Measurements from ENCODE around the gene USP49.

The USP49 gene

GRCh38 chr6:41779788-41780550 is 115.2 kb downstream of the USP49 start, which contains the start of gene FRS3:
Gene FRS3, minus strand, starts transcription at chr6:41779900. Its CDS starts 2,913 bp downstream, at chr6:41776987.
- TF ChIP-seq CTCF (IDR thresholded peaks at IDR 0.05), result peak; percentile 84

- no peak for TF ChIP-seq CTCF (IDR thresholded peaks at IDR 0.05)
These were observed 115.8 kb downstream of the USP49 start for GRCh38 chr6:41779336-41779735.

GRCh38 chr6:41778895-41779294 is 116.3 kb downstream of the USP49 start:
- no peak for TF ChIP-seq CTCF (IDR thresholded peaks at IDR 0.05)

- no peak for TF ChIP-seq CTCF (IDR thresholded peaks at IDR 0.05)
These were observed 117.5 kb downstream of the USP49 start for GRCh38 chr6:41777551-41778285.

- no peak for TF ChIP-seq CTCF (IDR thresholded peaks at IDR 0.05)
These were observed 119.8 kb downstream of the USP49 start for GRCh38 chr6:41775293-41775882.

GRCh38 chr6:41774841-41775240 is 120.3 kb downstream of the USP49 start:
- TF ChIP-seq CTCF (IDR thresholded peaks at IDR 0.05), result no peak

- no peak for TF ChIP-seq CTCF (IDR thresholded peaks at IDR 0.05)
These were observed 123.9 kb downstream of the USP49 start for GRCh38 chr6:41771058-41771983.
